GM19468 (cell line): ENCODE results near the gene ZFYVE28.

ENCODE experiments used
- ATAC-seq: cut with Tn5 transposase; IDR thresholded peaks from one replicate; pipeline ENCODE4 v1.9.1; 2021; ENCODE audit warnings: mild to moderate bottlenecking, moderate library complexity, moderate number of reproducible peaks; ENCODE audit not compliant: unreplicated experiment; ENCODE audit errors: extremely low read depth

The ZFYVE28 gene

DNA sequence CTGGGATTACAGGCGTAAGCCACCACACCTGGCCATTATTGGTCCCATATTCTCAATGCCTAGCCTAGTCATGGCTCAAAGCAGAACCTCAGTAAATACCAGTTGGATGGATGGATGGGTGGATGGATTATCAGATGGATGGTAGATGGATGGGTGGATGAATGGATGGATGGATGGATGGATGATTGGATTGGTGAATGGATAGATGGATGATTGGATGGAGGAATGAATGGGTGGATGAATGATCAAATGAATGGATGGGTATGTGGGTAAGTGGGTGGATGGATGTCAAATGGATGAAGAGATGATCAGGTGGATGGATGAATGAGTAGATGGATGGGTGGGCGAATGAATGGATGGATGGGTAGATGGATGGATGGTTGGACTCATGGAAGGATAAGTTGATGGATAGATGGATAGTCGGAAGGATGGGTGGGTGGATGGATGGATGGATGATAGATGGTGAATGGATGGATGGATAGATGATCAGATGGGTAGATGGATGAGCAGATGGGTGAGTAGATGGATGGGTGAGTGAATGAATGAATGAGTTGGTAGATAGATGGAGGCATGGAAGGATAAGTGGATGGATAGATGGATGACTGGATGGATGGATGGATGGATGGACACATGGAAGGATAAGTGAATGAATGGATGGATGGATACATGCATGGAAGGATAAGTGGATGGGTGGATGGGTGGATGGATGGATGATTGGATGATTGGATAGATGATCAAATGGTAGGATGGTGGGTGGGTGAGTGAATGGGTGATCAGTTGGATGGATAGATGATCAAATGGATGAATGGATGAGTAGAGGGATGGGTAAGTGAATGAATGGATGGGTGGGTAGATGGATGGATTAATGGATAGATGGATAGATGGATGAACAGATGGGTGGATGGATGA is 28.5 kb upstream of the ZFYVE28 start:
- no peak for ATAC-seq

DNA sequence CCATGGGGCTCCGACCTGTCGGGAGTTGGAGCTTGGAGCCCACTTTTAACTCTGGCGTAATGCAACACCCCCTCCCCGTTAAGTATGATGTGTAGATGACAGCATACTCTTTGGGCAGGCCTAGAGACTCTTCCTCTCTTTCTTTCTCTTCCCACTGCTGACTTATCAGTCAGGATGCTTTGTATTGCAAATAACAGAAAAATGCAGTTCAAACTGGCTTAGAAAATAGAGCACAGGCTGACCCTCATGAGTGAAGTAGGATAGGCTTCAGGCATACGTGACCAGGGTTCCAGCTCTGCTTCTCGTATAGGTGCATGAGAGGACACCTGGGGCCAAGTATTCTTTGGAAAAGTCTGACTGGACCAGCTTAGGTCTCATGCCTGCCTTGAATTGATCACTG is 27.1 kb upstream of the ZFYVE28 start:
- ATAC-seq, result no peak

DNA sequence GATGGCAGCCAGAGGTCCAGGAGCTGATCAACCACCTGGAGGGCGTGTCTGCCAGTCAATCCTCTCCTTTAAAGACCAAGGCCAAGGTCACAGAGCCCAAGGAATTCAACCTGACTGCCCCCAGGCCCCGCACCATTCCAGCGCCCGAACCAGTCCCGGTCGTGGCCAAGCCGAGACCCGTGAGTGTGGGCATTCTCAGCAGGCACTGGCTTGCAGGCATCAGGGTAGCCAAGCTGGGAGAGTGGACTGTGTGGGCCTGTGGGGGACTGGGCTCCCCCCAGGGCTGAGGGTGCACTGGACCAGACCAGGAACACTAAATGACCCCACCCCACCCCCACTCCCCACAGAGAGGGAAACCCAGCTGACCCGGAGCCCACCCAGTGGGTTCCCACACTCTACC is 26.7 kb upstream of the ZFYVE28 start:
- no peak for ATAC-seq

DNA sequence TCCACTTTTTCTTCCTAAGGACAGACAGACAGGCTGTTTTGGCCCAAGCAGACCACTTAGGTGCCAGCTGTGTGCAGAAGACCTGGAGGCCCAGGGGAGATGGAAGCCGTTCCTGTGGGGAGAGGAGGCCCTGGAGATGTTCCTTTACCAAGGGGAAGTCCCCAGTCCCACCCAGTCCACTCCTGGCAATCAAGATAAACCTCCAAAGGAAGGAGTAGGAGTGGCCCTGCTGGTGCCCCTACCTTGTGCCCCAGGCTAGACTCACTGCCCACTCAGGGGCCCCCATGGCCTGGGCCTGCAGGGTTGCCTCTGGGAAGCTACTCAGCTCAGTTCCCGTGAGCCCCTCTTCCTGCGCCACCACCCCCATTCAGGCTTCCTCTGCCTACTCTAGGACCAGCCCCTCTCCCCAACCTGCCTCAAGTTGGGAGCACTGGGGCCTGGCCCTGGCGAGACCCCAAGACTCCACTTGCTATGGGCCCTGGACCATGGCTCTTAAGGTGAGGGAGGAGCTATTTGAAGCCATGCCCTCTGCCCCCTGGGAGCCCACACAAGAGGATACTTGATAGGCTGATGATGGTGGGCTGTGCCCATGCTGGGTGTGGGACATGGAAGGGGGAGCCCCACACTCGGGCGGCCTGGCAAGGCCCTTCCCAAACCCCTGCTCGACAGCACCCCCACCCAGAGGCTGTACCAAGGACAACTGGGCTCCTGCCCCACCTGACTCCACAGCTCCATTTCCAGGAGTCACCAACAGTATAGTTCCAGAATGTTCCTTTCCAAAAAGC is 25.7 kb upstream of the ZFYVE28 start:
- no peak for ATAC-seq

DNA sequence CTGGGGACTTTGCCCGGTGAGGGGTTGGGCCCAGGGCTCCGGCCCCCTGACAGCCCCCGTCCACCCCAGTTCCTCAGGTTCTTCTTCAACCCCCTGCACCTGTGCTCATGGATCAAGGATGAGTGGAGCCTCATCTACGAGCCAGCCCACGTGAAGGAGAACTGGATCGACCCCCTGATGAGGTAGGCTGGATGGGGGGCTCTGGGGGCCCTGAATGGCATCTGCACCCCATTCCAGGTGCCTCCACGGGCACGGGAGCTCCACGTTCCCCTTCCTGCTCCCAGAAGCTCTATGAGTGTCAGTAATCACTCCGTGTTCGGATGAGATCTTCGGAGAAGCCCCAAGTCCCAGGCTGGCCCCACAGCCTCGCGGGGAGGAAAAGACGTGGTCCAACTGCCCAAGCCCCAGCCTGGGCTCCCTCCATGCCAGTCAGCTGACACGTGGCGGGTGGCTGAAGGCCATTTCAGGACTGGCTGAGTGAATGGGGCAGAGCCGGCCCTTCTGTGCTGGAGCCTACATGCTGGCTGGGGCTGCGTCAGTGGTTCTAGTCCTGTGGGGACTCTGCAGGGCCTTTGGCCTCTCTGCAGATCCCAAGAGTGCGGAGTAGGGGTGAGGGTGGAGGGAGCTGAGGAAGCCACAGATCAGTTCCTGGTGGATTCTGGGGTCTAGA is 24.8 kb upstream of the ZFYVE28 start:
- no peak for ATAC-seq

DNA sequence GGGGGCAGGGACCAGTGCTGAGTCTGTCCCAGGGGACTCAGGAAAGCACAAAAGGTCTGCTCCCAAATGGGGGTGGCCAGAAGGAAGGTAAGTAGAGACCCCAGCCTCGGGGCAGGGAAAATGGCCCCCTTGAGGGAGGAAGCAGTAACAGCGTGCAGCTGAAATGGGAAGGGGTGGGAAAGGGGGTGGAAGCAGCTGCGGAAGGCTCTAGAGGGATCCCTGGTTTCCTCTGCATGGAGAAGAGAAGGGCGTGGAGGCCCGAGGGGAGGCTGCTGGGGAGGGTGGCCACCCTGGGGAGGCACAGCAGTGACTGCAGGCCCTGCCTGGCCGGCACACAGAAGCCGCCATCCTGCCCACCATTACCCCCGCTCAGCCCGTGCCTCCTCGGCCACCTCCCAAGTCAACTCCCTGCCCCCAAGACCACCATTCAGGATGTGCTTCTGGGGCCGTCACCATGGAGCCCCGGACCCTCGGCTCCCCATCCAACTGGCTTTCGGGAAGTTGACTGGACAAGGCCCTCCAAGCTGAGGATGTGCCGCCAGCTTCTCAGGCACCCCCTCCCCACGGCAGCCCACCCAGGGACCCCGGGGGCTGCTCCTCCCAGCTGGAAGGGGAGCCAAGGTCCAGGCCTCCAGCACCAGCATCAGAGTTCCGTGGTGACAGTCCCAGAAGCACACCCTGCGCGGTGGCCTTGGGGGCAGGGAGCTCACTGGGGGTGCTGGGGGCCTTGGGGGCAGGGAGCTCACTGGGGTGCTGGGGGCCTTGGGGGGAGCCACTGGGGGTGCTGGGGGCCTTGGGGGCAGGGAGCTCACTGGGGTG is 23.9 kb upstream of the ZFYVE28 start:
- ATAC-seq, result no peak

DNA sequence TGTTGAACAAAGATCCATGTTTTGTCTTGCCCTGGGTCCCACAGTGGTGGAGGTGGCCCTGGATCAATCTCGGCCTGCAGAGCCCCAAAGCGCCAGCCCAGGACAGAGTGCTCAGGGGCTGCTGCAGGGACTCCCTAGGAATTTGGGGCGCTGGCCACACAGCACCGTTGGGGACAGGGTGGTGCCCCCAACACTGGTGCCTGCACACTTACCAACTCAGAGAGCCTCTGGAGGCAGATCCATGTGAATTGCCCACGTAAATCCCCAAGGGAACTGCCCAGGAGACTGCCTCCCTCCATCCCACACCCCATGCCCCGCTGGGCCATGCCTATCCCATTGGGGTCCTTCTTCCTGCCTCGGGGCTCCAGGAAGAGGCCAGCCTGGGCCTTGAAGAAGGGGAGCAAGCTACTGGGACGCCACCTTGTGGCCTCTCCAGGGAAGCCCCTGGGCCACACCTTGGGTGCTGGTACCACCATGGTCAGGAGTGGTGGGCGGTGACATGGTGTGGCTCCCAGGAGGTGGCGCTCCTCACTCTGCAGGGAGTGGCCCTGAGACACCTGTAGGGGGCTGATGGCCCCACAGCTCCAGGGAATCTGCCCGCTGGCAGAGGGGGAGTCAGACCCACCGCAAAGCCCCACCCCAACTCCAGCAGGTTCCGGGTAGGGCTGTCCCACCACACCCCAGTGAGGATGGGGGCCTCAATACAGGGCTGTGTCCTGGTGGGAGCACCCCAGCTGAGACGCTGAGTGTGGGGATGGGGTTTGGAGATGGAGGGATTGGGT is 23.1 kb upstream of the ZFYVE28 start:
- no peak for ATAC-seq

DNA sequence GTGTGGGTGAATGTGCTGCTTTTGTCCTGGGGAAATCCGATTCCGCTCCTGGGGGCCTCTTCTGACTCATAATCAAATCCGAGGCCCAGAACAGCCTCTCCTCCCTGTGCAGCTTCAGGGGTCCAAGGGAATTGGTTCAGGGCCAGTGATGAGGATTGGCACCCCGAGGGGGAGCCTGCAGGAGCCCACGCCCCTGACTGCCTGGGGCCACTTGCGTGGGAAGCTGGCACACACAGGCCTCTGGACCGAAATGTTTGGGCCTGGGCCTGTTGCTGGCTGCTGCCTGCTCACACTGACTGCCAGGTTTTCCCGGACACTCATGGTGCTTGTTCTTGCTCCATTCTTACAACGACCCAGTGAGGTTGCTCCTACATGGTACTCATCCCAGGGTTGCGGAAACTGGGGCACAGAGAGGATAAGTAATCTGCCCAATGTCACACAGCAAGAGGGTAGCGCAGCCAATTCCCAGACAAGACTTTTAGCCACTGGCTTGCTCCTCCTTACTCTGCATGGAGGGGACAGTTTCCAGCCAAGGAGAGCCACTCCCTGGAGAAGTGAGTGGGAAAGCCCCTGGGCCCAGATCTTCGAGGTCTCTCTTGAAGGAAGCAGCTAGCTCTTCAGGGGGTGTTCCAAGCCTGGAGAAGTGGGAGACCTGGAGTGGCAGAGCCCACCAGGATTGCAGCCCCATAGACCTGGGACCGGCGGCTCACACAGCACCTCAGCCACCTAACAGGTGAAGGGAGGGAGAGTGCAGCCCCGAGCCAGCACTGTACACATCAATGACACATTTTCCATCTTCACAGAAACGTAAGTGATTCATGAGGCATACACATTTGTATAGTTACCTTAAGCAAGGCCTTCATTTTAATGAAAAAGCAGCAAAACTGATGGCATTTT is 20.6 kb upstream of the ZFYVE28 start:
- ATAC-seq, result no peak

DNA sequence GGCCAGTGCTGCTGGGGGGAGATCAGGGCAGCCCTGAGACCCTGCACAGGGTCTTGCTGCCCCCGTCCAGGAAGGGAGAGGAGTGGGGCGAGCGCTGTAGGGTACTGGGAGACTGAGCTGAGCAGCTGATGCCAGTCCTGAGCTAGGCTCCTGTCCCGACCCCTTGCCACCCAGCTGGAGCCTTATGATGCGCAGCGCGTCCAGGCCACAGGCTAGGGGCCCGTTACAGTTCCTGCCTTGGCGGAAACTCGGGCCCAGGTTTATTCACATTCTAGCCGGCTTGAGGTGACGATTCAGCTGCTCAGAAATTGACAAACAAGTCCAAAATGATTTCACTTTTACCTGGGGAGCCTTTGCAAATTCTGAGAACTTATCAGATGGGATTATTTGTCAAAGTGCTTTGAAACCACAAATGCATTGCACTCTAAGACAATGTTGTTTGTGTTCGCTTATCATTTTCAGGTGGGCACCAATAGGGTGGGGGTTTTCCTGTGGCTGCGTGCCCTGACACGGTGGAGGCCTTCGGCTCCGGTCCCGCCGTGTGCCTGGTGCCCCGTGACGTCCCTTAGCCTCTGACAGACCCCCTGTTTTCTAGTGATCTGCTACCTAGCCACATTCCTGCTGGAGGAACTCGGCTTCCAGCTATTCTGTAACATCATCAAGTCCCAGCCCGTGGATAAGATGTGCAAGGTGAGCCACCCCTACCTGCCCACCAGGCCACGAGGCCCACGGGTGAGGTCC is 19.2 kb upstream of the ZFYVE28 start:
- no peak for ATAC-seq

DNA sequence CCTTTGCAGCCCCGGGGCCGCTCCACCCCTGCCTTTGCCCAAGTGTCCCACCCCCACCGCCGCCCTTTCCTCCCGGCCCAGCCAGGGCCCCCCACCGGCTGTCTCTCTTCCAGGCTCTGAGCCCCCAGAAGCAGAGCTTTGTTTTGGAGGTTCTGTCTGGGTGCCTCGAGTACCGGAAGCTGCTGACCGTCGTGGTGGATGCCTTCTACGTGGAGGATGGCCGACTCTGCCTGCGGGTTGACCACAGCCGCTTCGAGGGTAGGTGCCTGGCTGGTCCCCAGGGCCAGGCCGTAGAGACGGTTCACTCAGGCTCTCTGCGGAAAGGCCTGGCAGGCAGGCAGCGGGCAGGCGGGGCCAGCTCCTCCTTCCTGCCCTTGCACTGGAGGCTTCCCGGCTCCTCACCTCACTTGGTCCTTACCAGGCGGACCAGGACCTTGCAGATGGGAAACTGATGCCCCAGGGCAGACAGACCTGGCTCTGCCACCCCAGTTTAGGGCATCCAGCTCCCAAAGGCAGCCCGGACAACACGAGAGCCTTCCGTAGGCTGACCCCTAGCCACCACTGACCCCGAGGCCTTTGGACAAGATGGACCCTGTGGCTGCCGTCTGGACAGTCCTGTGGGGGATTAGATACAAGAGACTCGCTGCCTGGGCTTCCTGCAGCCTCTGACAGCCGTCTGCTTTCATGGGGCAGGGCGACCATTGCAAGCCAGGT is 18.5 kb upstream of the ZFYVE28 start:
- no peak for ATAC-seq

DNA sequence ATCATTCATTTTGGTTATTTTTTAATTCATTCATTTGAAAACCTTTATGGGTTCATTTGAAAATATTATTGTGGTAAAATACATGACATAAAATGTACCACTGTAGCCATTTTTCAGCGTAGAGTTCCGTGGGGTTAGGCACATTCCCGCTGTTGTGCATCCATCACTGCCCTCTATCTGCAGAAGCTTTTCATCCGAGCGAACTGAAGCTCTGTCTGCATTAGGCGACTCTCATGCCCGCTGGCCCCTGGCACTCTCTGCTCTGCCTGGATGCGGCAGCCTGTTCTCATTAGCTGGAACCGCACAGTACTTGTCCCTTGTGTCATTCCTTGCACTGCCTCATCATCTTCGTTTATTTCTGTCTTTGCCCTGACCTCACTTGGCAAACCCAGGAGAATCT is 17.9 kb upstream of the ZFYVE28 start:
- no peak for ATAC-seq

DNA sequence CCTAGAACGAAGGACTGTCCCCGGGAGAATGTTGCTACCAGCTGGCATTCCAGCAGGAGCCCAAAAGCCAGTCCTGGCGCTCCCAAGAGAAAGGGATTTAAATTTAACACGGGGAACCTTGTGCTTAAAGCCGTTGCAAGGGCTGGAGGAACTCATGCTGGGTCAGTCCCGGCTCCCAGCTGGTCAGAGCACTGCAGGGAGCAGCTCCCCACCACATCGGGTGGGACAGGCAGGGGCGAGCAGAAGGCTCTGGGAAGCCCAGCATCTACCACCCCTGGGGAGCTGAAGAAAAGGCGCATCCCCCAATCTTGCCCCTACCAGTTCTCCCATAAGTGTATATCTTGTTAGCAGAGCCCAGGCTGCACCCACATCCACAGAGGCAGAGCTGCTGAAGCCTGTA is 16.0 kb upstream of the ZFYVE28 start:
- no peak for ATAC-seq

DNA sequence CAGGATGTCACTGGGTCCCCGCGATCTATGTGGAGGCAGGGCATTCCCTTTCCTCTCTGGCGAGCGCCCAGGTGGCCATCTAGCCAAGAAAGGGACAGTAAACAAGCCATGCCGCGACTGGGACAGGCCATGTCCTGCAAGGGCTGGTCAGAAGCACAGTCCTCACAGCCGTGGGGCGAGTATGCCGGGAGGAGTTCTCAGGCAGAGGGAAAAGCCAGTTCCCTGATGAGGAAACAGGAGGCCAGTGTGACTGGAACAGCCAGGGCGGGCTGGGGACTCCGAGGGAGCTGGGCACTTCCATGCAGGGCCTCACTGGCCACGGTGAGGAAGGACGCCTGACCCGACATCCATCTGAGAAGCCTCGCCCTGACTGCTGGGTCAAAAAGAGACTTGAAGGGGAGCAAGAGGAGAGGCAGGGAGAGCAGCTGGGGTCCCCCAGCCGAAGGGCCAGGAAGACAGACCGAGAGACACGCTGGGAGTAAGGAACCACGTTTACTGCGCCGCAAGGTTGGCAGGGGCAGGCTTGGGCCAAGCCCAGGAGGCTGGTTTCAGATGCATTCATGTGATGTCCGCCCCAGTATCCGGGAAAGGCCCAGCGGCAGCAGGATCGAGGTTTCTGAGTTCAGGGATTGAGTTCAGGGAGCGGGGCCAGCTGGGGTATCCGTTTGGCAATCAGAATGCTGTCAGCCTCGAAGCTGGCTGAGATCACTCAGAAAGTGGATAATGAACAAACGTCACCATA is 15.3 kb upstream of the ZFYVE28 start:
- no peak for ATAC-seq

DNA sequence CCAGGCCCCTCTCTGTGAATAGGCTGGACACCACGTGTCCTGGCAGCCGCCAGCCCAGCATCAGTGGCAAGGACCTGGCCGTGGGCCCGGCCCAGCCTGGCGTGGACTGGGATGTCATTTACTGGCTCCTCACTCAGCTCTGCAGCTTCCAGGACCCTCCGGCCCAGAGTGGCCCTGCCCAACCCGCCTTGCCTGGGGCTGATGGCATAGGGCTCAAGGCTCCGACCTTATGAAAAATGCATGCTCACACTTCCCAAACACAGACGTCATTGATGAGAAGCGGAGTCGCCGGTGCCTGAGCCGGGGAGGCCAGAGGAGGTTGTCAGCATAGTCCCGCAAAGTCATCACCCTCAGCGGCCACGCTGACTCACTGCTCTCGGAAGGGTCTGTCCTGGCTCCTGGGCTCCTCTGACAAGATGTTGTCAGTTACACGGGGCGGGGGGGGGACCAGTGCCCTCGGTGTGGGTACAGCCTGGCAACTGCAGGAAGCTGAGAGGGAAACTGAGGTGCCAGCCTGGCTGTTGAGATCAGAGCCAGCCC is 14.6 kb upstream of the ZFYVE28 start:
- no peak for ATAC-seq

DNA sequence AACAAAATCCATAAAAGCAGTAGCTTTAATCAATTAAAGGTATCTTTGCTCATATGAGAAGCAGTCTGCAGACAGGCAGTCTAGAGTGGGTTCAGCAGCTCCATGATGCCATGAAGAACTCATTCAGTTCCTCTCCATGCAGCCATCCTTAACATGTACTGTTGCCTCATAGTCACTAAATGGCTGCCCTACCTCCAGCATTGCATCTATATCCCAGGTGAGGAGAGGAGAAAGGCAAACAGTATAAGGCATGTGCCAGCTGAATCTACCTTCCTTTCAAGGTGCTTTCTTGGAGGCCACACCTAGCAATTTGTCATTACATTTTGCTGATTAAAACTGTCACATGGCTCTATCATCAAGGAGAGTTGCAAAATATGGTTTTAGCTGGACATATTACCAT is 13.6 kb upstream of the ZFYVE28 start:
- ATAC-seq, result no peak
